Measurements from ENCODE around the gene EMC9.
A peak's percentile ranks its signal among the peaks of the same experiment; 100 is the strongest.

EMC9 gene

DNA sequence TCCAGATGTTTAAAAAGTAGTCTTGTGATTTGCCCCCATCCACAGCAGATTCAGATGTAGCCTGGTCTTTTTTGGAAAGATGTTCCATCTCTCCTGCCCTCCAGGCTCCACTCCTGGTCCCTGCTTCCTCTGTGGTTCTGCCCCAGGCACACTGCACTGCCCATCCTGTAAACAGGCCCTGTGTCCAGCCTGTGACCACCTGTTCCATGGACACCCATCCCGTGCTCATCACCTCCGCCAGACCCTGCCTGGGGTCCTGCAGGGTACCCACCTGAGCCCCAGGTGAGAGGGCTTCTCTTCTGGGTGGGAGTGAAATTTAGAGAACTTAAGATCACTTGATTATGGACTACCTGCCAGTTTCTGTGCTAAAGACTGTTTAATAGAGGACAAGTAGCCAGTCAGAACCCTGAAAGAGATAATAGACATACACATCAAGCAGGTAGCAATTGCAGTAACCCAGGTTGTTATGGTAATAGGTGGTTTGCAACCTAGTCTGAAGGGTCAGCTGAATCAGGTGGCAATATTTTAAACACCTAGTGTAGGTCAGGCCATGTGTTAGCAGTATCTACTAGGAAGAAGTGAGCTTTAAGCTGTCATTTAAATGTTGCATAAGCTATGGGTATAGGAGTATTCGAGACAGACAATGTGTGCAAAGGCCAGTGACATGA is 8.0 kb upstream of the EMC9 start:
- no peak for DNase-seq (ENCODE audit: low read depth)

DNA sequence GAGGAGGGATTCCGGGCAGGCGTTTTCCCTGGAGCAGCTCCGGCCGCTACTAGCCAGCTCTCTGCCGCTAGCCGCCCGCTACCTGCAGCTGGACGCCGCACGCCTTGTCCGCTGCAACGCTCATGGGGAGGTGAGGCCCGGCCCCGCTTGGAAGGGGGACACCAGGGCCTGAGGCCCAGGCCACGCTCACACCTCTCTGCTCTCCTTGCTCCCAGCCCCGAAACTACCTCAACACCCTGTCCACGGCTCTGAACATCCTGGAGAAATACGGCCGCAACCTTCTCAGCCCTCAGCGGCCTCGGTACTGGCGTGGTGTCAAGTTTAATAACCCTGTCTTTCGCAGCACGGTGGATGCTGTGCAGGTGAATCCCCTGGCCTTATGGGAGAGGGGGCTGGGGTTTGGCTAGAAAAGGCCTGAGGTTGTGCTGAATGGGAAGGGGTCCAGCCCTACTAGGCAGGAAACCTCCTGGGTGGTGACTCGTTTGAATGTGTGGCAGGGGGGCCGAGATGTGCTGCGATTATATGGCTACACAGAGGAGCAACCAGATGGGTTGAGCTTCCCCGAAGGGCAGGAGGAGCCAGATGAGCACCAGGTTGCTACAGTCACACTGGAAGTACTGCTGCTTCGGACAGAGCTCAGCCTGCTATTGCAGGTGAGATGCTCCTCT is 6.5 kb upstream of the EMC9 start:
- DNase-seq (ENCODE audit: low read depth): no peak

DNA sequence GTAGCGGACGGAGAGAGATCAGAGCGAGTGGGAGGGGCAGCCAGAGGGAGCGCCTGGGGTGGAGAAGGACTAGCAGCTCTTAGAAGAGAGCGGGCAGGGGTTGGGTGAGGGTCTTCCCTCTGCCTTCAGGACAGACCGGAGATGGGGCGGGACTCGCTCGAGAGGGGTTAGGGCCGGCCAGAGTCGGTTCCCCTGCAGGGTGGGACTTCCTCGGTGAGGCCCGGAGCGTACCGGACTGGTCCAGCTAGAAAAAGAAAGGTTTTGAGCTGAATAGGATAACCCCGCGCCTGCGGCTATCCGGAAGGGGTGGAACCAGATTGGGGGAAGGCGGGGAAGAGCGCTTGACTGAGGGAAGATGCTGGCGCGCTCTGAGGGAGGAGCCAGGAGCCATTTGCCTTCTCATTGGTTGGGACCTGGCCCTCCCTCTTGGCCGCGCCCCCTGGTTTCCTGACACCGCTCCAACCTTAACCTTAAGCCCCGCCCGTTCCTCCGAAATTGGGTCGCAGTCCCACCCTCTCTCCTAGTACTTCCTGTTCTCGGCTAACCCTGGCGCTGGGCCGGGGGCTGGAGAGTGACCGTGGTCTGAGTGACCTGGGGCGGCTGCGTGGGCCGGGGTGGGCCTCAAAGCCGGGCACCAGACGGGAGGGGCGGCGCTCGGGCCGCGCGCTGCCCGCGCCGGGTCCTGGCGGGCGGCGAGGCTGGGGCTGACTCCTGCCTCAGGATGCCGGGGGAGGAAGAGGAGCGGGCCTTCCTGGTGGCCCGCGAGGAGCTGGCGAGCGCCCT is 5.8 kb upstream of the EMC9 start, which contains the start of gene RNF31:
TSS of gene RNF31 (plus strand) at position 521 of the 783 bp plus-strand sequence. CDS start at position 722, 201 bp downstream.
- DNase-seq (ENCODE audit: low read depth): peak; percentile 88

DNA sequence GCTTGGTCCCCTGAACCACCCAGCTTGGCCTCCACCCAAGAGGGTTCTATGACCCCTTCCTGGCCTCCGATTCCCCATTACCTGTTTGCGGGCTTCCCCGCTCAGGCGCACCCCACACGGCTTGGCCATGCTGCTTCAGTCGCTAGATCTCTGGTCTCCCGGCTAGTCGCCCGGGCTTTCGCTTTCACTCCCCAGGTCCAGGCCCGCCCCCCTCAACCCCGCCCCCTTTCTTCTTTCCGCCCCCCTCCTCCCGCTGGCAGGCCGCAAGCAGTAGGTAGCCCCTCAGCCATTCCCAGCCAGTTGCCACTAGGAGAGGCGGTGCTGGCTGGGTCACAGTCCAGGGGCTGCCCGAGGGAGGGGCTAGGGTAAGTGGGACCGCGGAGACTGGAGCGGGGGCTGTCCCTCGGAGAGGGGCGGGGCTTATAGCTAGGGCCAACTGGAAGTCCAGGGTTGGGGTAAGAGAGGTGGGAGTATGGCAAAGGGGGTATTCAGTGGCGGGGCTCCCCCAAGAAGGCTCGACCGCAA is 5.1 kb upstream of the EMC9 start, which contains the start of gene PSME2:
TSS of gene PSME2 (minus strand) at position 158 of the 525 bp plus-strand sequence. CDS start at position 129, 29 bp downstream.
- peak; percentile 71 for DNase-seq (ENCODE audit: low read depth)

DNA sequence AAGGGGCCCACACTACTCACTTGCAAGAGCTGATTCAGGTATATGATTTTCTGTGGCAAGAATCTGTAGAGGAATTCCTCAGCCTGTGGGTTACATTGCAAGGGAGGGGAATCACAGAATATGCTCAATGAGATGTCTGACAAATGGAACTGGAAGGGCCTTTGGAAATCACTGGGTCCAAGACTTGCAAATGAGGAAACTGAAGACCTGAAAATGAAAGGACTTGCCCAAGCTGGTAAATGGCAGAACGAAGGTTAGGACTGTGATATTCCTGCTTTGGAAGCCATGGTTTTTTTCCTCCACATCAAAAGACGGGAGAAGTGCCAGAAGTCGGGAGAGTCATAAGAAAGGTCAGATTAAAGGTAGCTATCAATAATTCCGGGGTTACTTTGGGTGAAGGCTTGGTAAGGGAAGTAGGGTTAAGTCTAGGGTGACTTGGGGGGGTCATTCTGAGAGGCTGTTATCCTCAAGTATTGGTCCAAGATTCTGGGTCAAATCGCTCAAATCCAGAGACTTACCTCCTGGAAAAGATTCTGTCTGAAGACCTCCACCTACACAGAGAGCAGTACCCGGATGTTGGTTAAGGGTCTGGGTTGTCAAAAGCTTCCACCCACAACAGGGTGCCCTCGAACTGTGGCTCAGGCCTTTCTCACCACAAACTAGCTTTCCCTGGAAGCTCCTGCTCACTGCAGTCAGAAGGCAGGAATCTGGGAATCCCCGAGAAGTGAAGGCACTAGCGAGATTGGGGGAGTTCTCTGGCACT is 4.5 kb upstream of the EMC9 start:
- no peak for DNase-seq (ENCODE audit: low read depth)

DNA sequence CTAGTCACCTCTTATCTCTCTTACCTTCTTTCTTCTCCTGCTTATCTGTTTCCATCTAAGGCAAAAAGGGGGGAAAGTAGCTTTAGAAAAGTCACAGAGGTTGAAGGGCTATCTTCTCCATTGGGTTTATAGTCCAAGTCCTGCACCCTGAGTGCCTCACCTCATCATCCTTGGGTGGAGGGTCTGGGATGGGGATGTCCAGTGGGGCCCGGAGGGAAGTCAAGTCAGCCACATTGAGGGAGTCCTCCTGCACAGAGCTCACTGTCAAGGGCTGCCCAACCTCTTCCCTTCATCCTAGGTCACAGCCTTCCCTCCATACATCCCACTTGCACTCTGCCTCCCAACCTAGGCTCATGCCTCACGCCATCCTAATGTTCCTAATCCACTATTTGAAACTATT is 3.8 kb upstream of the EMC9 start:
- no peak for DNase-seq (ENCODE audit: low read depth)

DNA sequence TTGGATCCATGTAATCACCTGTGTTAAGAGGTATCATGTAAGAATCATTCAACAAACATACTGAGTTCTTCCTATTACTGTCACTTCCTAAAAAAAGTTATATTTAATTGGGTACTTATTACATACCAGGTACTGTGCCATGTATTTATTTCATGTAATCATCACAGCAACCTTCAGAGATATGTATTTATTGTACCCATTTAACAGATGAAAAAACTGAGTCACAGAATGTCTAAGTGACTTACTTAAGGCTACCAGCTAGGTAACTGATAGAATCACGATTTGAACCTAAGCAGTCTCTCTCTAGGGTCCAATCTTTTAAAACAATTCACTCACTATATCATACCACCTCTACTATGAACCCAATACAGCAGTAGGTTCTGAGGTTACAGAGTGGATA is 3.1 kb upstream of the EMC9 start:
- DNase-seq (ENCODE audit: low read depth): no peak

DNA sequence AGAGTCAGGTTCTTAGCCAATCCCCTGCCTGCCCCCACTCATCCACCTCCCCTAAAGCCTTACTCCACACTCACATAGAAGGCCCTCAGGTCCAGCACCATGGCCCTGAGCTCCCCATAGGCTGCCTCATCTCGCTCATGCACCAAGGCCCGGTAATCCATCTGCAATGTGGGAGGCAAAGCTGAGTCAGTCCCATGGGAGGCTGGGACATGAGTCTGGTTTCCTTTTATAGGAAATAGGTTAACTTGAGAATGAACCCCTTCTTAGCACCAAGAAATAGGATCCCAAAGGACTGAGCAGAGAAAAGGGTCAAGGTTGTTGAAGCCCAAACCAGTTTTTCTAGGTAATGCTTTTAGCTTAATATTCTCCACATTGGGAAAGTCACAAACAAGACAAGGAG is 2.1 kb upstream of the EMC9 start:
- DNase-seq (ENCODE audit: low read depth): no peak

DNA sequence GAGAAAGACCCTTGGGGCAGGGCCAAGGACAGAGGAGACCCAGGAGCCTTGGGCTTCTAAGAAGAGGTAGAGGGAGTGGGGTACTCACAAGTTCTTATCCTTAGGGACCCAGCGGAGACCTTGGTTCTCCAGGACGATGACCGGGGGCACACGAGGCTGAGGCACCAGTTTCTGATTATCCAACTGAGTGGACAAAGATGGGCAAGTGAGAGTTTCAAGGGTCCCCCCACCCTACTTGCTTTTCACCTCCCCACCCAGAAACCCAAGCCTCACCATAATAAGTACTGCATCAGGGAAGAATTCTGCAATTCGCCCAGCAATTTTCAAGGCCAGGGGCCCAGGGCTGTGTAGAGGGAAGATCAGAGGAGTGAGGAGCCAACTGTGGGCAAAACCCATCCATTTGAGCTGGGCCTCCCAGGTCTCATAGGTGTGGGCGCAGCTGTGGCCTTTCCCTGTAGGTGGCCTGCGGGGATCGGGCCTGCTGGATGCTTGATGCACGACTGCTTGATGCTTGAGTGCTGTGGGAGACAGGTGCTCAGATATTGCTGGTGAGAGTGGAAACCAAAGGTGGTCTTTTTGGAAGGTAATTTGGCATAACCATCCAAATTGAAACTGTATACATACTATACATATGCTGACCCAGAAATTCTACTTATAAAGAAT is 2.0 kb downstream of the EMC9 start:
- DNase-seq (ENCODE audit: low read depth): no peak

DNA sequence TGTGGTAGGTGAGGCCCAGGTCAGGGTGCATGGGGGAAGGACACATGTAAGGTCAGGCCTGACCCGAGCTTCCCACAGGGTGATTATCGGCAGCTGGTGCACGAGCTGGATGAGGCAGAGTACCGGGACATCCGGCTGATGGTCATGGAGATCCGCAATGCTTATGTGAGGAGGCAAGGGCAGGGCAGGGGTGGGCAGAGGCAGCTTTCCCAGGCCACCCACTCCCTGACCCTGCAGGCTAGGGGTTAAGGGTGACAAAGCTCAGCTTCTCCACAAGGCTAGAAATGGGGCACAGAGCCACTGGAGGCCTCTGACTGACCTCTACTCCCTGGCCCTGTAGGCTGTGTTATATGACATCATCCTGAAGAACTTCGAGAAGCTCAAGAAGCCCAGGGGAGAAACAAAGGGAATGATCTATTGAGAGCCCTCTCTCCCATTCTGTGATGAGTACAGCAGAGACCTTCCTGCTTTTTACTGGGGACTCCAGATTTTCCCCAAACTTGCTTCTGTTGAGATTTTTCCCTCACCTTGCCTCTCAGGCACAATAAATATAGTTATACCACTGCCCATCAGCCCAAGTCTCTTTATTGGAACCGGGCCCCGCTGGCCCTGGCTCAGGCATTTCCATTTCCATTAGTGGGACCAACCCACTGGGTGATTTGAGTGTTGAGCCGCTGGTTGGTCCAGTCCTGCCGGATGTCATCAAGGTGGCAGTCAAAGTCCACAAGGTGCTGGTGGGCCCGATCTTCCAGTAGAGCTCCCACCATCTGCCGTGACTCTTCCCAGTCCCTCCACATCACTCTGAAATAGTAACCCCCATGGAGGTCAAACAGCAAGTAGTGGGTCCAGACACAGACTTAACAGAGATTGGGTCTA is 2.8 kb downstream of the EMC9 start:
- no peak for DNase-seq (ENCODE audit: low read depth)

DNA sequence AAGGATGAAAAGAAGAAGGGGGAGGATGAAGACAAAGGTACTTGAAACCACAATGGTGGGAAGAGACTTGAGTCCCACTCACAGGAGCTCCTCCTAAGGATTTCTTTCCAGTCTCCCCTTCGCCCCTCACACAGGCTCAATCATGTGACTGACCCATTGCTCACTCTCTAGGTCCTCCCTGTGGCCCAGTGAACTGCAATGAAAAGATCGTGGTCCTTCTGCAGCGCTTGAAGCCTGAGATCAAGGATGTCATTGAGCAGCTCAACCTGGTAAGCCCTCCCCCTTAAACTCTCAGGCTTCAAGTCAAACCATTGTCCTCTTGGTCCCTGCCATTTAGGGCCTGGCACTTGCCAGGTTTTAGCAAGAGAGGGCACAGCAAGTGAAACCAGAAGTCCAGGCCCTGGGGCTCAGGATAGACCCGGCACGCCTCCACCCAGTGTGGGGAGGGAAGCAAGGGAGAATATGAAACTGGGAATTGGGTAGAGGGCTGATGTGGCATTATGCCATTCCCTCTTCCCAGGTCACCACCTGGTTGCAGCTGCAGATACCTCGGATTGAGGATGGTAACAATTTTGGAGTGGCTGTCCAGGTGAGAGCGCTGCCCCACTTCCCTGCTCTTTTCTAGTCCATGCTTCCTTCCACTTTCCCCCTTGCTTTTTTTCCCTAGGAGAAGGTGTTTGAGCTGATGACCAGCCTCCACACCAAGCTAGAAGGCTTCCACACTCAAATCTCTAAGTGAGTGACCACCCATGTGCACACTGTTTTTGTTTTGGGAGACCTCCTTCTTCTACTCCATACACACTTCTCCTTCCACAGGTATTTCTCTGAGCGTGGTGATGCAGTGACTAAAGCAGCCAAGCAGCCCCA is 3.6 kb downstream of the EMC9 start:
- DNase-seq (ENCODE audit: low read depth): no peak

DNA sequence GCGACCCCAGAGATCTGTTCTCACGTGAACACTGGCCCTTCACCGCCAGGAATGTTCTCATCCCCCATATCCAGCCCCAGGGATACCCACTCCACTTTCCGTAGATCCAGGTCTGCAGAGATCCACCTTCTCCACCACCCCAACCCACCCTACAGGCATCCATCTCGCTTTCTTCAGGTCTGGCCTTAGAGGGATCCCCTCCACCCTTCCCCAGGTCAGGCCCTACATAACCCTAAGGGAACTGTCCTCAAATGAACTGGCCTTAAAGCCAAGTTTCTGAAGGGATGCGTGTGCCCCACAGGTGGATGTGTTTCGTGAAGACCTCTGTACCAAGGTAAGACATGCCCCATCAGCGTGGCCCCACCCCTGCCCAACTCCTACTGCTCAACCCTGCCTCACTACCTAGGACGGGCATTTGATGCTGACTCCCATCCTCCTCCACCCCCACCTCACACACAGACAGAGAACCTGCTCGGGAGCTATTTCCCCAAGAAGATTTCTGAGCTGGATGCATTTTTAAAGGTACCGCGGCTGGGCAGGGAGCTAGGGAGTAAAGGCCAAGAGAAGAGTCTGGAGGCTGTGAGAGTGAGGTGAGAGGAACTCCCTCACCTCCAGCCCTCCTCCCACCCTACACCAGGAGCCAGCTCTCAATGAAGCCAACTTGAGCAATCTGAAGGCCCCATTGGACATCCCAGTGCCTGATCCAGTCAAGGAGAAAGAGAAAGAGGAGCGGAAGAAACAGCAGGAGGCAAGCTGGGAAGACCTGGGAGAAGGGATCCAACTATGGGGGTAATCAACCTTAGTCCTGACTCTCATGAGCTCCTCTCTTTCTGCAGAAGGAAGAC is 4.5 kb downstream of the EMC9 start:
- no peak for DNase-seq (ENCODE audit: low read depth)

DNA sequence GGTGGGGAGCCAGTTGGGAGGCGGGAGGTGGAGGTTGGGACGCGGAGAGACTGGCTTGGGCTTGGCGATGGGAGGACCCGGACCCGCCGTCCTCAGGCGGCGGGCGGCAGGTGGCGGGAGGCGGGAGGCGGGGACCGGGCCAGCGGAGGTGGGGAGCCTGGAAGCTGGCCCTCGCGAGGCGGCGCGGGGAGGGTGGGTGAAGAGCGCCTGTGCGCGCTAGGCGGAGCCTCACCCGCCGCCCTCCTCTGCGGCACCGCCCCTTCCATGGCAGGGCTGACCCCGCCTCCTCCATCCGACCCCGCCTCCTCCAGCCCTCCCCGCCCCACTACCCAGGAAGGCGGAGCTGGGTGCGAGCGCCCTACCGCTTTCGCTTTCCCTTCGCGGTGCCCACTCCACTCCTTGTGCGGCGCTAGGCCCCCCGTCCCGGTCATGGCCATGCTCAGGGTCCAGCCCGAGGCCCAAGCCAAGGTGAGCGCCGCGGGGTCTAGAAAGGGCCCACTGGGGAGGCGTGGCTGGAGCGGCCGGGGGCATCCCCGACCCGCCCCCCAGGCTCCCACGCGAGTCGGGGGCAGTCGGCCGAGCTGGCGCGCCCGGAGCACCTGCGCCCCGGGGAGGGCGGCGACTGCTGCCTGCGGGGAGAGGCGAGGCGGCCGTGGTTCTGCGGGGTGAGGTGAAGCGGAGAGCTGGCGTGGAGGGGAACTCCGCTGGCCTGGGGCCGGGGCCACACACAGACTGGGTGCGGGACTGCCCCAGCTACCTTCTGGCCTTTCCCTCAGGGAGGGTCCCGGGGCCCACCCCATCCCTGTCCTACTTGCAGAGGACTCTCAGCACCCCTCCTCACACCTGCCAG is 5.3 kb downstream of the EMC9 start, which contains the start of gene PSME1:
TSS of gene PSME1 (plus strand) at position 361 of the 850 bp plus-strand sequence. CDS start at position 430, 69 bp downstream.
- no peak for DNase-seq (ENCODE audit: low read depth)

DNA sequence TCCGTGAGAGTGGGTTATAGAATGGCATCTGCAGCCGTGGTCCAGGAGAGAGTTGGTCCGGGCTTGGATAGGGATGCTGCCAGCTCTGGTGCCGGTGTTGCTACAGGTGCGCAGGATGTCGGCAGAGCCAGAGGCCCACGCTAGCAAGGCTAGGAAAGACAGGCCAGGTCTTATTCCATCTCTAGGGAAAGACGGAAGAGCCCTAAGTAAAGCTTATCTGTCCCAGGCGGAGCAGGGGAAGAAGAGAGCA is 5.9 kb downstream of the EMC9 start:
- DNase-seq (ENCODE audit: low read depth): no peak

DNA sequence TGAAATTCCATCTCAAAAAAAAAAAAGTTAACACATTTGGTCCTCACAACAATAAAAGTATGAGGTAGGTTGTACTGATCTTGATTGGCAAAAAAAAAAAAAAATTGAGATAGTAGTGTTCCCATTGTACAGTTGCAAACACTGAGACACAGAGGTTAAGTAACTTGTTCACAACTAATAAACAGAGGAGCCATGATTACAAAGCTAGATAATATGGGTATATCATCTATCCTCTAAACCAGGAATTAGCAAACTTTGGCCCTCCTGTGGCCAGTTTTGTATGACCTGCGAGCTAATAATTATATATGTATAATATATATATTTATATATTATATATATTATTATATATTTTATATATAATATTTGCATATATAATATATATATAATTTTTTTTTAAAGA is 7.7 kb downstream of the EMC9 start:
- DNase-seq (ENCODE audit: low read depth): no peak

DNA sequence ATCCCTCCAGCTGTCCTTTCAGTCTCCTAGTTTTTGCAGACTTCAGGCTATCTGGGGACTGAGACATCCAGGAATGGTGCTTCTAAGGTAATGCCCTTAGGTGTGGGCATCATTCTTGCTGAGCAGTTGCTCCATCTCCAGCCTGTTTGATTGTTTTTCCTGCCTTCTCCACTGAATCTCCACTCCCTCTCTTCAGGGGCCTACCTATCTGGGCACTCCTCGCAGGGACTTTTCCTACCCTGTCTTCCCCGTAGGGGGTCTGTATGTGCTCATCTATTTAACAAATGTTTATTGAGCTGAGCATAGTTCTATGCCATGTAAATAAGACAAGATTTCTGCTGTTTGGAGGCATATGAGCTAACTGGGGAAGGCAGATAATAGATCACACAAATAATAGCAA is 8.4 kb downstream of the EMC9 start:
- no peak for DNase-seq (ENCODE audit: low read depth)

DNA sequence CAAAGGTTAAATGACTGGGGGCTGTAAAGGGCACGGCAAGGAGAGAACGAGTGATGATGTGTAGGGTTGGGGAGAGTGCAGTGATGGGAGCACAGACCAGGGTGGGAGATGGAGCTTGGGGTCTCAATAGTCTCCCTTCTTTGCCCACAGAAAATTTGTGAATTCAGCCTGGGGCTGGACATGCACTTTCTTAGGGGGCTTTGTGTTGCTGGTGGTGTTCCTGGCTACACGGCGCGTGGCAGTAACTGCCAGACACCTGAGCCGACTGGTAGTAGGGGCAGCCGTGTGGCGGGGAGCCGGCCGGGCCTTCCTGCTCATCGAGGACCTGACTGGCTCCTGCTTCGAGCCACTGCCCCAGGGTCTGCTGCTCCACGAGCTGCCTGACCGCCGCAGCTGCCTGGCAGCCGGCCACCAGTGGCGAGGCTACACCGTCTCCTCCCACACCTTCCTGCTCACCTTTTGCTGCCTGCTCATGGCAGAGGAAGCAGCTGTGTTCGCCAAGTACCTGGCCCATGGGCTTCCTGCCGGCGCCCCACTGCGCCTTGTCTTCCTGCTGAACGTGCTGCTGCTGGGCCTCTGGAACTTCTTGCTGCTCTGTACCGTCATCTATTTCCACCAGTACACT is 9.2 kb downstream of the EMC9 start:
- DNase-seq (ENCODE audit: low read depth): no peak
